NB4 (cell line): Measurements from ENCODE around the gene AOC2.

Experiments used
- CTCF ChIP-seq: IDR thresholded peaks from one replicate; pipeline ENCODE4 v1.5.1; 2012; ENCODE audit warnings: low read depth, low read length
- MYC ChIP-seq: IDR thresholded peaks from 2 replicates; pipeline ENCODE4 v1.6.1; 2011; ENCODE audit warnings: low read depth, low read length
- POLR2A ChIP-seq: IDR thresholded peaks from 2 replicates; pipeline ENCODE4 v1.6.1; 2011; ENCODE audit warnings: mild to moderate bottlenecking; ENCODE audit not compliant: insufficient read length; ENCODE audit errors: extremely low read depth

- TF ChIP-seq CTCF (no peak), MYC (no peak), POLR2A (no peak)
These were observed 9.8 kb downstream of the AOC2 start for GRCh38 chr17:42853968-42854790.
